ENCODE measurements around the gene CLDN20.
"Not testable (repeated sequence)": the region's sequence is repeated elsewhere in the genome, so short reads cannot be mapped to it uniquely, and the experiment has no call there.

Gene CLDN20

GRCh38 chr6:155263373-155264063 is at the start of gene CLDN20:
TSS of gene CLDN20 (plus strand) at chr6:155264013. CDS start at chr6:155275720, 11,707 bp downstream.
- in situ Hi-C loops (cut with MboI; ENCODE audit: low sequenced_read_pairs), result no loop called here

GRCh38 chr6:155215906-155216305 is 47.9 kb upstream of the CLDN20 start:
- in situ Hi-C loops (cut with MboI; ENCODE audit: low sequenced_read_pairs), result no loop called here

GRCh38 chr6:155216312-155217046 is 47.3 kb upstream of the CLDN20 start:
- in situ Hi-C loops (cut with MboI; ENCODE audit: low sequenced_read_pairs), result no loop called here

GRCh38 chr6:155218711-155219110 is 45.1 kb upstream of the CLDN20 start:
- in situ Hi-C loops (cut with MboI; ENCODE audit: low sequenced_read_pairs), result not testable (repeated sequence)

- in situ Hi-C loops (cut with MboI; ENCODE audit: low sequenced_read_pairs), result no loop called here
Observed at GRCh38 chr6:155219299-155219698, 44.5 kb upstream of the CLDN20 start.

GRCh38 chr6:155219858-155220301 is 43.9 kb upstream of the CLDN20 start:
- in situ Hi-C loops (cut with MboI; ENCODE audit: low sequenced_read_pairs), result no loop called here

GRCh38 chr6:155221086-155221485 is 42.7 kb upstream of the CLDN20 start:
- in situ Hi-C loops (cut with MboI; ENCODE audit: low sequenced_read_pairs), result no loop called here

- in situ Hi-C loops (cut with MboI; ENCODE audit: low sequenced_read_pairs), result no loop called here
Observed at GRCh38 chr6:155222506-155222905, 41.3 kb upstream of the CLDN20 start.

GRCh38 chr6:155223646-155224451 is 40.0 kb upstream of the CLDN20 start:
- in situ Hi-C loops (cut with MboI; ENCODE audit: low sequenced_read_pairs), result no loop called here

- in situ Hi-C loops (cut with MboI; ENCODE audit: low sequenced_read_pairs), result no loop called here
Observed at GRCh38 chr6:155224618-155225017, 39.2 kb upstream of the CLDN20 start.

GRCh38 chr6:155227046-155227445 is 36.8 kb upstream of the CLDN20 start:
- in situ Hi-C loops (cut with MboI; ENCODE audit: low sequenced_read_pairs), result no loop called here

GRCh38 chr6:155228546-155229166 is 35.2 kb upstream of the CLDN20 start:
- in situ Hi-C loops (cut with MboI; ENCODE audit: low sequenced_read_pairs), result no loop called here

- in situ Hi-C loops (cut with MboI; ENCODE audit: low sequenced_read_pairs), result not testable (repeated sequence)
Observed at GRCh38 chr6:155230975-155231374, 32.8 kb upstream of the CLDN20 start.

GRCh38 chr6:155232848-155233247 is 31.0 kb upstream of the CLDN20 start:
- in situ Hi-C loops (cut with MboI; ENCODE audit: low sequenced_read_pairs), result no loop called here

GRCh38 chr6:155234167-155234566 is 29.6 kb upstream of the CLDN20 start:
- in situ Hi-C loops (cut with MboI; ENCODE audit: low sequenced_read_pairs), result no loop called here

- in situ Hi-C loops (cut with MboI; ENCODE audit: low sequenced_read_pairs), result no loop called here
Observed at GRCh38 chr6:155234687-155235086, 29.1 kb upstream of the CLDN20 start.

- in situ Hi-C loops (cut with MboI; ENCODE audit: low sequenced_read_pairs), result no loop called here
Observed at GRCh38 chr6:155235087-155235486, 28.7 kb upstream of the CLDN20 start.

GRCh38 chr6:155237613-155238012 is 26.2 kb upstream of the CLDN20 start:
- in situ Hi-C loops (cut with MboI; ENCODE audit: low sequenced_read_pairs), result no loop called here

- in situ Hi-C loops (cut with MboI; ENCODE audit: low sequenced_read_pairs), result no loop called here
Observed at GRCh38 chr6:155240905-155241600, 22.8 kb upstream of the CLDN20 start.

- in situ Hi-C loops (cut with MboI; ENCODE audit: low sequenced_read_pairs), result no loop called here
Observed at GRCh38 chr6:155241966-155242365, 21.8 kb upstream of the CLDN20 start.
